GM12878 (cell line): Measurements from ENCODE around the gene NEK11. TPM values are rescaled to one million over a fixed set of nuclear protein-coding genes. Genes with fewer than 3 reads are reported as not detected.

Experiments used
- ATAC-seq: fragments of 200-7000 bp; cut with Tn5 transposase; 3 replicates; pipeline ENCODE4 v1.9.1; 2020; ENCODE audit warnings: mild to moderate bottlenecking, moderate library complexity
- BruUV-seq: library from RNA; stranded (reverse); fragments of 400-500 nt; replicated peaks from 2 replicates; lab custom pipeline; 2021; lab: Mats Ljungman, UMichigan
- CTCF ChIA-PET: fragments of 300-600 bp; sonication (Branson Sonifier 250); formaldehyde crosslinking; extraction: SDS; loops from one replicate; lab custom pipeline; 2021; ENCODE audit warnings: inconsistent platforms; lab: Yijun Ruan, JAX
- POLR2A ChIA-PET: fragments of 350-600 bp; formaldehyde crosslinking; extraction: SDS; loops from one replicate; lab custom pipeline; 2021; ENCODE audit warnings: inconsistent platforms; lab: Charles Lee
- RAD21 ChIA-PET: fragments of 300-600 bp; sonication (Branson Sonifier 250); formaldehyde crosslinking; loops from one replicate; lab custom pipeline; 2023; ENCODE audit warnings: antibody characterized with exemption; ENCODE audit not compliant: unreplicated experiment; lab: Charles Lee
- SMC1A ChIA-PET: fragments of 300-600 bp; sonication (Branson Sonifier 250); formaldehyde crosslinking; loops from one replicate; lab custom pipeline; 2023; ENCODE audit not compliant: unreplicated experiment, uncharacterized antibody; lab: Charles Lee
- DNase-seq: peaks from one replicate; pipeline ENCODE4 v3.0.0-alpha.2; 2011; ENCODE audit warnings: low read depth, low spot score
- FAIRE-seq: peaks from 3 replicates; lab custom pipeline; 2011; peaks lifted over from hg19 to GRCh38; lab: Jason Lieb, UNC
- H2AFZ ChIP-seq: 2 replicates; pipeline ENCODE4 v1.6.0; 2011; ENCODE audit warnings: low read depth, low read length, control low read depth; ENCODE audit not compliant: control insufficient read depth
- H3K27ac ChIP-seq: 2 replicates; pipeline ENCODE4 v1.5.1; 2011; ENCODE audit warnings: control low read depth; ENCODE audit not compliant: control insufficient read depth, insufficient read depth
- H3K27me3 ChIP-seq, 2 experiments: replicated peaks in 1 of 2; 2 replicates each; pipeline versions ENCODE4 v1.6.0 to v1.6.1; 2011; ENCODE audit warnings: low read length in 1 of 2; ENCODE audit not compliant: control insufficient read depth in 2 of 2, insufficient read depth in 2 of 2
- H3K36me3 ChIP-seq, 2 experiments: 2 replicates each; pipeline ENCODE4 v1.5.1; 2011; ENCODE audit warnings: low read length in 1 of 2; ENCODE audit not compliant: control insufficient read depth in 2 of 2, insufficient read depth in 2 of 2
- H3K4me1 ChIP-seq: 2 replicates; pipeline ENCODE4 v1.6.1; 2011; ENCODE audit warnings: mild to moderate bottlenecking, low read length, moderate library complexity, mixed read lengths; ENCODE audit not compliant: control insufficient read depth, insufficient read depth
- H3K4me2 ChIP-seq: 2 replicates; pipeline ENCODE4 v1.6.0; 2011; ENCODE audit warnings: control low read depth; ENCODE audit not compliant: control insufficient read depth, insufficient read depth
- H3K4me3 ChIP-seq: fragments of 200-600 bp; sonication (generic); 2 replicates; pipeline ENCODE4 v1.5.1; 2016
- H3K79me2 ChIP-seq: 2 replicates; pipeline ENCODE4 v1.6.0; 2011; ENCODE audit warnings: low read length; ENCODE audit not compliant: control insufficient read depth, insufficient read depth
- H3K9ac ChIP-seq: 2 replicates; pipeline ENCODE4 v1.8.0; 2011; ENCODE audit warnings: low read length, control low read depth, mixed read lengths; ENCODE audit not compliant: control insufficient read depth, insufficient read depth
- H3K9me3 ChIP-seq: replicated peaks from 3 replicates; pipeline ENCODE4 v1.5.1; 2011; ENCODE audit warnings: mild to moderate bottlenecking, low read length; ENCODE audit not compliant: control insufficient read depth, insufficient read depth
- H4K20me1 ChIP-seq: 2 replicates; pipeline ENCODE4 v1.6.0; 2011; ENCODE audit not compliant: control insufficient read depth, insufficient read depth
- ATF7 ChIP-seq: fragments of 450-650 bp; IDR thresholded peaks from 2 replicates; pipeline ENCODE4 v1.6.1; 2016; ENCODE audit warnings: low read depth, mild to moderate bottlenecking
- BRCA1 ChIP-seq: IDR thresholded peaks from 2 replicates; pipeline ENCODE4 v1.6.1; 2011; ENCODE audit warnings: low read depth, low read length, improper control_type of control experiment
- CBX5 ChIP-seq: sonication (generic); IDR thresholded peaks from 2 replicates; pipeline ENCODE4 v1.6.1; 2016; ENCODE audit warnings: low read depth, moderate library complexity, mild to moderate bottlenecking, inconsistent platforms
- CEBPZ ChIP-seq: fragments of 150-350 bp; IDR thresholded peaks from 2 replicates; pipeline ENCODE4 v1.6.1; 2016; ENCODE audit warnings: low read depth, low read length
- CHD2 ChIP-seq: IDR thresholded peaks from 2 replicates; pipeline ENCODE4 v1.6.1; 2011; ENCODE audit warnings: low read depth, low read length, improper control_type of control experiment, borderline replicate concordance
- EGR1 ChIP-seq, 2 experiments: IDR thresholded peaks; 1 replicate in 1 of 2; 2 replicates in 1 of 2; pipeline ENCODE4 v1.6.1; 2011 to 2012; ENCODE audit warnings: low read depth in 2 of 2, low read length in 2 of 2, borderline replicate concordance in 1 of 2, mild to moderate bottlenecking in 1 of 2, moderate library complexity in 1 of 2
- EZH2 ChIP-seq: IDR thresholded peaks from 2 replicates; pipeline ENCODE4 v1.6.1; 2012; ENCODE audit warnings: low read depth, mild to moderate bottlenecking, control low read depth, inconsistent platforms, low read length, borderline replicate concordance; ENCODE audit not compliant: control insufficient read depth
- KDM1A ChIP-seq: fragments of 200-600 bp; sonication (generic); IDR thresholded peaks from 2 replicates; pipeline ENCODE4 v1.6.1; 2016; ENCODE audit warnings: borderline replicate concordance
- NR2F1 ChIP-seq: fragments of 450-650 bp; conservative IDR thresholded peaks from 2 replicates; pipeline ENCODE4 v1.6.1; 2017; ENCODE audit warnings: mild to moderate bottlenecking
- PBX3 ChIP-seq: IDR thresholded peaks from 2 replicates; pipeline ENCODE4 v1.6.1; 2011; ENCODE audit warnings: mild to moderate bottlenecking, low read depth, low read length, moderate library complexity; ENCODE audit not compliant: insufficient replicate concordance
- PML ChIP-seq: IDR thresholded peaks from 2 replicates; pipeline ENCODE4 v1.6.1; 2012; ENCODE audit warnings: low read length, inconsistent platforms
- TCF3 ChIP-seq: IDR thresholded peaks from 2 replicates; pipeline ENCODE4 v1.6.1; 2012; ENCODE audit warnings: low read depth, mild to moderate bottlenecking, low read length, borderline replicate concordance; ENCODE audit not compliant: insufficient read depth
- YBX1 ChIP-seq: fragments of 450-650 bp; IDR thresholded peaks from 2 replicates; pipeline ENCODE4 v1.6.1; 2016; ENCODE audit warnings: antibody characterized with exemption
- WGBS: methylation state at CpG from one replicate; pipeline ENCODE4 v1.1.6; 2016; ENCODE audit warnings: low lambda C conversion rate; ENCODE audit not compliant: insufficient replicate concordance, insufficient coverage; ENCODE audit errors: missing lambda C conversion rate; 5-methylcytosine and 5-hydroxymethylcytosine counted together
- in situ Hi-C: fragments of 300-500 bp; cut with MboI; formaldehyde crosslinking; loops from 9 replicates; pipeline ENCODE4 v1.14.3; 2018; ENCODE audit warnings: mixed read lengths
- intact Hi-C: fragments of 100-400 bp; cut with micrococcal nuclease; formaldehyde crosslinking; loops from one replicate; pipeline ENCODE4 v1.14.2; 2022; ENCODE audit not compliant: unreplicated experiment
- polyA plus RNA-seq, 11 experiments: library from polyadenylated mRNA; depleted of rRNA in 4 of 11; unstranded in 6 of 11; stranded (reverse) in 5 of 11; fragments of >200 nt; fragmentation: Nextera tagmentation in 4 of 11; fragmentation: Illumina TruSeq in 1 of 11; extraction: Ambion mirVana in 4 of 11; extraction: Trizol in 1 of 11; gene quantifications; 1 replicate in 1 of 11; 2 replicates in 10 of 11; pipeline versions ENCODE4 v1.2.1 to v1.2.3, GENCODE V29; 2011 to 2016; ENCODE audit warnings: inconsistent platforms in 2 of 11, missing spikeins in 2 of 11, low read depth in 1 of 11
- total RNA-seq, 4 experiments: library from RNA; depleted of rRNA in 3 of 4; stranded (reverse); fragments of >200 nt in 3 of 4; fragmentation: Illumina TruSeq in 1 of 4; extraction: Trizol in 1 of 4; gene quantifications; 2 replicates each; pipeline versions ENCODE4 v1.2.1 to v1.2.3, GENCODE V29; 2013 to 2021
- TF ChIP-seq, protein P1 (sequence below): fragments of 450-650 bp; IDR thresholded peaks from 2 replicates; pipeline ENCODE4 v1.6.1; 2016; ENCODE audit warnings: mild to moderate bottlenecking
- TF ChIP-seq, protein P2 (sequence below): IDR thresholded peaks from 2 replicates; pipeline ENCODE4 v1.6.1; 2011; ENCODE audit warnings: borderline replicate concordance, low read depth, mild to moderate bottlenecking, moderate library complexity, low read length; ENCODE audit not compliant: insufficient read depth, poor library complexity, severe bottlenecking

Gene NEK11
- total and polyA plus RNA-seq, 10 of the 15 experiments (the other 5 are each of a cell fraction or from before 2014, with no cell fraction given): 0.05 to 0.94 (median 0.36) TPM; not detected in 1

- no peak for DNase-seq
- WGBS: 34% methylated on average over 3 of the region's 3 CpGs
- no peak for TF ChIP-seq PBX3
- no peak for TF ChIP-seq ATF7
- TF ChIP-seq, protein P1, sequence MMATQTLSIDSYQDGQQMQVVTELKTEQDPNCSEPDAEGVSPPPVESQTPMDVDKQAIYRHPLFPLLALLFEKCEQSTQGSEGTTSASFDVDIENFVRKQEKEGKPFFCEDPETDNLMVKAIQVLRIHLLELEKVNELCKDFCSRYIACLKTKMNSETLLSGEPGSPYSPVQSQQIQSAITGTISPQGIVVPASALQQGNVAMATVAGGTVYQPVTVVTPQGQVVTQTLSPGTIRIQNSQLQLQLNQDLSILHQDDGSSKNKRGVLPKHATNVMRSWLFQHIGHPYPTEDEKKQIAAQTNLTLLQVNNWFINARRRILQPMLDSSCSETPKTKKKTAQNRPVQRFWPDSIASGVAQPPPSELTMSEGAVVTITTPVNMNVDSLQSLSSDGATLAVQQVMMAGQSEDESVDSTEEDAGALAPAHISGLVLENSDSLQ: no peak
- TF ChIP-seq YBX1: no peak
- no peak for TF ChIP-seq EZH2
- TF ChIP-seq BRCA1: no peak
- TF ChIP-seq CEBPZ: no peak
- TF ChIP-seq PML: no peak
- no peak for TF ChIP-seq CHD2
- no peak for TF ChIP-seq KDM1A
- no peak for TF ChIP-seq TCF3
- TF ChIP-seq, protein P2, sequence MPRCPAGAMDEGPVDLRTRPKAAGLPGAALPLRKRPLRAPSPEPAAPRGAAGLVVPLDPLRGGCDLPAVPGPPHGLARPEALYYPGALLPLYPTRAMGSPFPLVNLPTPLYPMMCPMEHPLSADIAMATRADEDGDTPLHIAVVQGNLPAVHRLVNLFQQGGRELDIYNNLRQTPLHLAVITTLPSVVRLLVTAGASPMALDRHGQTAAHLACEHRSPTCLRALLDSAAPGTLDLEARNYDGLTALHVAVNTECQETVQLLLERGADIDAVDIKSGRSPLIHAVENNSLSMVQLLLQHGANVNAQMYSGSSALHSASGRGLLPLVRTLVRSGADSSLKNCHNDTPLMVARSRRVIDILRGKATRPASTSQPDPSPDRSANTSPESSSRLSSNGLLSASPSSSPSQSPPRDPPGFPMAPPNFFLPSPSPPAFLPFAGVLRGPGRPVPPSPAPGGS: no peak
- TF ChIP-seq EGR1 (IDR thresholded peaks at IDR 0.05; ENCODE audit: borderline replicate concordance in 1 of 2, low read depth in 2 of 2, low read length in 2 of 2): no peak
- no peak for TF ChIP-seq CBX5
- TF ChIP-seq NR2F1: no peak
Measured at GRCh38 chr3:131232711-131233267, 206.1 kb downstream of the NEK11 start.

More at GRCh38 chr3:131232711-131233267, 206.1 kb downstream of the NEK11 start:
- Histone ChIP-seq H3K27me3 (no peaks in the 10 kb centered on the region; a peak in 1 of 4 replicates), H3K4me1 (no peaks in the 10 kb centered on the region), H3K4me3 (no peak overlapping the region), H3K79me2 (no peaks in the 10 kb centered on the region), H3K27ac (no peak overlapping the region), H3K4me2 (no peak overlapping the region), H2AFZ (no peak overlapping the region), H3K36me3 (no peaks in the 10 kb centered on the region), H3K9me3 (no peaks in the 10 kb centered on the region), H4K20me1 (no peaks in the 10 kb centered on the region), H3K9ac (no peak overlapping the region)
- POLR2A ChIA-PET: interaction anchor here (0.7 kb wide), 1 partner anchor 48 kb away, joined by 4 read pairs; no protein-coding TSS in a partner anchor
- ATAC-seq: no peak
- intact Hi-C loops: no loop called here
- no TSS peak for BruUV-seq
- no peak for FAIRE-seq
- RAD21 ChIA-PET: no interaction called here
- SMC1A ChIA-PET: no interaction called here
- CTCF ChIA-PET: no interaction called here
- in situ Hi-C loops: no loop called here
